Heart left ventricle (tissue), 13 donors: ENCODE data around the gene ARHGEF40.

Experiments
- POLR2A ChIP-seq, 2 donors: fragments of 450-650 bp; IDR thresholded peaks; one replicate each; pipeline ENCODE4 v1.6.1; 2017; ENCODE audit warnings: antibody characterized with exemption in 2 of 2, mild to moderate bottlenecking in 2 of 2, moderate library complexity in 2 of 2
- TF ChIP-seq, protein P1 (sequence below), 12 donors: fragments of 200-600 bp; sonication (generic) in 4 of 12; IDR thresholded peaks; one replicate each; pipeline versions ENCODE4 v1.5.0 to v1.8.0; 2018 to 2022; ENCODE audit warnings: antibody characterized with exemption in 12 of 12, mild to moderate bottlenecking in 5 of 12
- donor health status: ischemic (EF 13 %, LVEDD 7.1; RV severe dilation, severe dysfunction).
- donor health status: DM: no; HTN: yes; CAD: no.
- donor health status: DM: no; HTN: no; CAD: no.
- donor health status: ischemic (EF 25% LVEDD 6.9; RV normal size, moderate dysfunction).
- donor health status: ischemic (EF 25% LVEDD 5.7; RV mildly dilated, moderate dysfunction).
- donor health status: ischemic (EF 35%, LVEDD 5.7; RV mildly dilated, moderate dysfunction).
- donor health status: nonischemic (EF 11% LVEDD 7.7; RV severe dilation, severe dysfunction).
- donor health status: DM: yes; HTN: yes; CAD: no.
- donor health status: PGD.
- donor health status: ischemic (EF 29% LVEDD 5.4; RV normal size, mild dysfunction).
- donor health status: nonischemic (EF 23%, LVEDD 6.1; RV moderate dilation, normal function).

DNA sequence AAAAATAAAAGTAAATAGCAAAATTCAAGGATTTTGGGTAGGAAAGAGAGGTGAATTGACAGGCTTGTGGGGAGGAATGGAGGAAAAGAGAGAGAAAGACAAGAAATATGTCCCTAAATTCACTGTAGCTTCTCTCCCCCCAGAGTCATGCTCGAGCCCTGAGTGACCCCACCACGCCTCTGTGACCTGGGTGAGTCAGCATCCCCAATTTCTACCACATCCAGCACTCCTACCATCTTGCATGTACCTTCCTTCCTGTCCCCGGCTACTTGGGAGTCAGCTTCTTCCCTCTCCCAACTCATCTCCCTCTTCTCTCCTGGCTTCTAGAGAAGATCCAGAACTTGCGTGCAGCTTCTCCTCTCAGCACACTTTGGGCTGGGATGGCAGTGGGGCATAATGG is 18.6 kb downstream of the ARHGEF40 start:
- TF ChIP-seq, protein P1, sequence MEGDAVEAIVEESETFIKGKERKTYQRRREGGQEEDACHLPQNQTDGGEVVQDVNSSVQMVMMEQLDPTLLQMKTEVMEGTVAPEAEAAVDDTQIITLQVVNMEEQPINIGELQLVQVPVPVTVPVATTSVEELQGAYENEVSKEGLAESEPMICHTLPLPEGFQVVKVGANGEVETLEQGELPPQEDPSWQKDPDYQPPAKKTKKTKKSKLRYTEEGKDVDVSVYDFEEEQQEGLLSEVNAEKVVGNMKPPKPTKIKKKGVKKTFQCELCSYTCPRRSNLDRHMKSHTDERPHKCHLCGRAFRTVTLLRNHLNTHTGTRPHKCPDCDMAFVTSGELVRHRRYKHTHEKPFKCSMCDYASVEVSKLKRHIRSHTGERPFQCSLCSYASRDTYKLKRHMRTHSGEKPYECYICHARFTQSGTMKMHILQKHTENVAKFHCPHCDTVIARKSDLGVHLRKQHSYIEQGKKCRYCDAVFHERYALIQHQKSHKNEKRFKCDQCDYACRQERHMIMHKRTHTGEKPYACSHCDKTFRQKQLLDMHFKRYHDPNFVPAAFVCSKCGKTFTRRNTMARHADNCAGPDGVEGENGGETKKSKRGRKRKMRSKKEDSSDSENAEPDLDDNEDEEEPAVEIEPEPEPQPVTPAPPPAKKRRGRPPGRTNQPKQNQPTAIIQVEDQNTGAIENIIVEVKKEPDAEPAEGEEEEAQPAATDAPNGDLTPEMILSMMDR (IDR thresholded peaks at IDR 0.05): no peak
- TF ChIP-seq POLR2A (IDR thresholded peaks at IDR 0.05): no peak
